ENCODE data around the gene STARD5. TPM values are rescaled to one million over a fixed set of nuclear protein-coding genes. Genes with fewer than 3 reads are reported as not detected.

Gene STARD5
- total RNA-seq, 1 experiment from 2014 or later = 2.3 TPM

GRCh38 chr15:81280696-81281455 lies 43.1 kb downstream of the STARD5 start:
- H3K4me1 ChIP-seq (ENCODE audit: insufficient read depth, low read length) = no peaks in the 10 kb centered on the region
- peak; percentile 20 for DNase-seq
- H3K4me2 ChIP-seq (ENCODE audit: insufficient read depth, insufficient read length, low read length) = no peak overlapping the region
- H4K8ac ChIP-seq (replicated peaks; ENCODE audit: insufficient read length, low read depth, low read length) = no peak overlapping the region
- H2BK120ac ChIP-seq (ENCODE audit: low read depth, low read length, poor library complexity, severe bottlenecking) = no peak overlapping the region
- no peak overlapping the region for H2BK5ac ChIP-seq (ENCODE audit: insufficient read length, low read length)
- no peak overlapping the region for H2BK20ac ChIP-seq (ENCODE audit: low read depth, low read length, poor library complexity, severe bottlenecking)
- H4K5ac ChIP-seq (ENCODE audit: insufficient read length, low read depth, low read length) = no peak overlapping the region
- no peak overlapping the region for H4K91ac ChIP-seq (ENCODE audit: insufficient read length, low read depth, low read length)
- no peak overlapping the region for H2BK15ac ChIP-seq (ENCODE audit: low read depth, low read length)
- H3K23ac ChIP-seq (ENCODE audit: insufficient read length, low read depth, low read length) = no peak overlapping the region
- H3K79me1 ChIP-seq (ENCODE audit: insufficient read depth, low read depth, low read length, poor library complexity, severe bottlenecking) = no peaks in the 10 kb centered on the region
- H3K18ac ChIP-seq (ENCODE audit: insufficient read length, low read depth, low read length) = no peak overlapping the region
- H3K27ac ChIP-seq (ENCODE audit: insufficient read length, low read depth, low read length) = no peak overlapping the region
- no peak overlapping the region for H3K56ac ChIP-seq (ENCODE audit: insufficient read length, low read depth, low read length)
- no peak overlapping the region for H2AFZ ChIP-seq (ENCODE audit: low read length)
- H3K9ac ChIP-seq (ENCODE audit: extremely low read depth, insufficient read length, low read length) = no peak overlapping the region
- H3K14ac ChIP-seq (ENCODE audit: insufficient read depth, low read length) = no peak overlapping the region
- H3K4ac ChIP-seq (ENCODE audit: low read depth, low read length) = no peak overlapping the region
- peaks cover 4% of the 10 kb centered on the region for H3K9me3 ChIP-seq (ENCODE audit: control insufficient read depth, low read depth, low read length)
- H2AK5ac ChIP-seq (ENCODE audit: insufficient read length, low read length) = no peak overlapping the region
- H4K20me1 ChIP-seq (ENCODE audit: control insufficient read depth, insufficient read depth, insufficient read length) = no peaks in the 10 kb centered on the region
- H3K23me2 ChIP-seq (ENCODE audit: insufficient read length, low read depth, low read length, poor library complexity, severe bottlenecking) = no peaks in the 10 kb centered on the region
- no peak for TF ChIP-seq CTCF (conservative IDR thresholded peaks at IDR 0.05)
- no peaks in the 10 kb centered on the region for H3K27me3 ChIP-seq (ENCODE audit: insufficient read depth, low read length)
- Mint-ChIP-seq H3K27ac (no peak overlapping the region), H3K36me3 (ENCODE audit: insufficient read depth in 1 of 3, low read depth in 3 of 3) (peaks cover 5 to 18% (median 10%) of the 10 kb centered on the region in 3 experiments; a peak in 6 of 7 replicates), H3K4me3 (no peak overlapping the region), H3K9me3 (peaks cover 22 to 27% of the 10 kb centered on the region in 2 experiments), H3K4me1 (0 out of 4 replicates have a peak, but pooled peaks cover 0 to 2% of the 10 kb centered on the region in 2 experiments), H3K27me3 (ENCODE audit: low read depth) (peaks cover 2% of the 10 kb centered on the region)
- H3T11ph ChIP-seq (ENCODE audit: low read length) = no peak overlapping the region
- H3K79me2 ChIP-seq (ENCODE audit: insufficient read depth, low read length) = no peaks in the 10 kb centered on the region
- no CpG with 5 or more reads among the region's 8 CpGs for WGBS (ENCODE audit: extremely low coverage, insufficient read length, low lambda C conversion rate)
- no peak overlapping the region for H2BK12ac ChIP-seq (ENCODE audit: insufficient read length, low read depth, low read length)
